GM23338 (cell line): ENCODE data around the gene KEL. TPM values are rescaled to one million over a fixed set of nuclear protein-coding genes. Genes with fewer than 3 reads are reported as not detected.

Experiments used
- ATAC-seq: fragments of 200-7000 bp; cut with Tn5 transposase; 3 replicates; pipeline ENCODE4 v1.9.1; 2020
- DNase-seq: peaks from one replicate; pipeline ENCODE4 v3.0.0-alpha.2; 2015; ENCODE audit warnings: low spot score
- H2AFZ ChIP-seq: fragments of 200-600 bp; sonication (generic); 2 replicates; pipeline ENCODE4 v1.8.0; 2016; ENCODE audit warnings: antibody characterized with exemption, mild to moderate bottlenecking, moderate library complexity
- H3F3A ChIP-seq: fragments of 200-600 bp; sonication (generic); replicated peaks from 2 replicates; pipeline ENCODE4 v1.8.0; 2017; ENCODE audit warnings: antibody characterized with exemption, mixed run types, low read depth
- H3K27ac ChIP-seq: fragments of 200-600 bp; sonication (generic); 2 replicates; pipeline ENCODE4 v1.6.1; 2016; ENCODE audit warnings: low read depth
- H3K27me3 ChIP-seq: fragments of 200-600 bp; sonication (generic); 2 replicates; pipeline ENCODE4 v1.8.0; 2016; ENCODE audit warnings: mild to moderate bottlenecking, mixed run types, moderate library complexity; ENCODE audit not compliant: insufficient read depth
- H3K36me3 ChIP-seq: fragments of 200-600 bp; sonication (generic); 2 replicates; pipeline ENCODE4 v1.8.0; 2016; ENCODE audit warnings: mild to moderate bottlenecking; ENCODE audit not compliant: insufficient read depth
- H3K4me1 ChIP-seq: fragments of 200-600 bp; sonication (generic); 2 replicates; pipeline ENCODE4 v1.8.0; 2016; ENCODE audit warnings: mild to moderate bottlenecking, moderate library complexity; ENCODE audit not compliant: insufficient read depth
- H3K4me2 ChIP-seq: fragments of 200-600 bp; sonication (generic); 2 replicates; pipeline ENCODE4 v1.7.1; 2017; ENCODE audit warnings: mixed run types
- H3K4me3 ChIP-seq: fragments of 200-600 bp; sonication (generic); 2 replicates; pipeline ENCODE4 v1.6.1; 2016; ENCODE audit warnings: mixed run types
- H3K79me2 ChIP-seq: fragments of 200-600 bp; sonication (generic); replicated peaks from 2 replicates; pipeline ENCODE4 v1.8.0; 2017; ENCODE audit warnings: mild to moderate bottlenecking; ENCODE audit not compliant: insufficient read depth
- H3K9me2 ChIP-seq: fragments of 200-600 bp; sonication (generic); 2 replicates; pipeline ENCODE4 v1.8.0; 2017; ENCODE audit not compliant: insufficient read depth
- H4K20me1 ChIP-seq: fragments of 200-600 bp; sonication (generic); replicated peaks from 2 replicates; pipeline ENCODE4 v1.8.0; 2017; ENCODE audit warnings: mild to moderate bottlenecking; ENCODE audit not compliant: insufficient read depth
- H3K27ac Mint-ChIP-seq: 2 replicates; pipeline ENCODE4 v1.8.0; 2020; ENCODE audit warnings: inconsistent platforms, mild to moderate bottlenecking, moderate library complexity, mixed read lengths
- H3K27me3 Mint-ChIP-seq: 3 replicates; pipeline ENCODE4 v1.8.0; 2022; ENCODE audit warnings: low read depth, mild to moderate bottlenecking, moderate library complexity, mixed read lengths, inconsistent platforms; ENCODE audit not compliant: insufficient read depth, poor library complexity
- H3K36me3 Mint-ChIP-seq: 3 replicates; pipeline ENCODE4 v1.8.0; 2021; ENCODE audit warnings: low read depth, mild to moderate bottlenecking, inconsistent platforms, moderate library complexity, mixed read lengths
- H3K4me1 Mint-ChIP-seq: 3 replicates; pipeline ENCODE4 v1.8.0; 2020; ENCODE audit warnings: mild to moderate bottlenecking, inconsistent platforms, mixed read lengths
- H3K4me3 Mint-ChIP-seq: 3 replicates; pipeline ENCODE4 v1.8.0; 2021; ENCODE audit warnings: moderate library complexity, mild to moderate bottlenecking, inconsistent platforms, mixed read lengths
- H3K9me3 Mint-ChIP-seq: 3 replicates; pipeline ENCODE4 v1.8.0; 2020; ENCODE audit warnings: moderate library complexity, mild to moderate bottlenecking, inconsistent platforms, mixed read lengths
- CREB1 ChIP-seq: fragments of 250-450 bp; sonication (Bioruptor Pico); IDR thresholded peaks from 2 replicates; pipeline ENCODE4 v1.5.0; 2020; ENCODE audit warnings: low read depth, mild to moderate bottlenecking, moderate library complexity
- ETS1 ChIP-seq: IDR thresholded peaks from 2 replicates; pipeline ENCODE4 v1.6.1; 2016; ENCODE audit warnings: antibody characterized with exemption
- EZH2 ChIP-seq: fragments of 200-600 bp; sonication (generic); IDR thresholded peaks from one replicate; pipeline ENCODE4 v1.8.0; 2017; ENCODE audit warnings: antibody characterized with exemption, mild to moderate bottlenecking, low read depth; ENCODE audit not compliant: unreplicated experiment
- POLR2AphosphoS5 ChIP-seq: IDR thresholded peaks from 2 replicates; pipeline ENCODE4 v1.6.1; 2016; ENCODE audit warnings: antibody characterized with exemption, low read depth
- STAT1 ChIP-seq: IDR thresholded peaks from one replicate; pipeline ENCODE4 v1.6.1; 2016; ENCODE audit warnings: antibody characterized with exemption; ENCODE audit not compliant: unreplicated experiment
- ZNF114 ChIP-seq: fragments of 250-450 bp; sonication (Bioruptor Pico); IDR thresholded peaks from 2 replicates; pipeline ENCODE4 v1.5.0; 2020; ENCODE audit warnings: mild to moderate bottlenecking, moderate library complexity
- ZNF331 ChIP-seq: fragments of 250-450 bp; sonication (Bioruptor Pico); IDR thresholded peaks from 2 replicates; pipeline ENCODE4 v1.5.0; 2020; ENCODE audit warnings: low read depth, mild to moderate bottlenecking, moderate library complexity
- polyA plus RNA-seq: library from polyadenylated mRNA; unstranded; fragments of >200 nt; fragmentation: Nextera tagmentation; extraction: Ambion mirVana; gene quantifications from 2 replicates; pipeline ENCODE4 v1.2.1, GENCODE V29; 2016
- total RNA-seq: library from RNA; depleted of rRNA; stranded (reverse); fragments of >200 nt; shearing (Covaris generic); gene quantifications from 2 replicates; pipeline ENCODE4 v1.2.3, GENCODE V29; 2014
- TF ChIP-seq, protein P1 (sequence below): IDR thresholded peaks from one replicate; pipeline ENCODE4 v1.6.1; 2018; ENCODE audit warnings: antibody characterized with exemption; ENCODE audit not compliant: unreplicated experiment

KEL gene
- total and polyA plus RNA-seq, 2 experiments from 2014 or later = 1.2 to 3.6 TPM

GRCh38 chr7:142998966-142999365 is 36.8 kb upstream of the KEL start:
- Histone ChIP-seq H3K79me2 (no peaks in the 10 kb centered on the region), H3F3A (no peaks in the 10 kb centered on the region), H3K4me1 (no peaks in the 10 kb centered on the region), H3K4me2 (no peak overlapping the region), H3K27ac (no peak overlapping the region), H3K36me3 (no peaks in the 10 kb centered on the region), H4K20me1 (no peaks in the 10 kb centered on the region), H3K4me3 (no peak overlapping the region), H3K27me3 (no peaks in the 10 kb centered on the region), H3K9me2 (no peaks in the 10 kb centered on the region), H2AFZ (no peak overlapping the region)
- H3K27me3 Mint-ChIP-seq = no peaks in the 10 kb centered on the region
- peaks cover 8% of the 10 kb centered on the region; the same call in 2 of the 3 replicates for H3K9me3 Mint-ChIP-seq
- no peak overlapping the region for H3K4me3 Mint-ChIP-seq
- TF ChIP-seq, protein P1, sequence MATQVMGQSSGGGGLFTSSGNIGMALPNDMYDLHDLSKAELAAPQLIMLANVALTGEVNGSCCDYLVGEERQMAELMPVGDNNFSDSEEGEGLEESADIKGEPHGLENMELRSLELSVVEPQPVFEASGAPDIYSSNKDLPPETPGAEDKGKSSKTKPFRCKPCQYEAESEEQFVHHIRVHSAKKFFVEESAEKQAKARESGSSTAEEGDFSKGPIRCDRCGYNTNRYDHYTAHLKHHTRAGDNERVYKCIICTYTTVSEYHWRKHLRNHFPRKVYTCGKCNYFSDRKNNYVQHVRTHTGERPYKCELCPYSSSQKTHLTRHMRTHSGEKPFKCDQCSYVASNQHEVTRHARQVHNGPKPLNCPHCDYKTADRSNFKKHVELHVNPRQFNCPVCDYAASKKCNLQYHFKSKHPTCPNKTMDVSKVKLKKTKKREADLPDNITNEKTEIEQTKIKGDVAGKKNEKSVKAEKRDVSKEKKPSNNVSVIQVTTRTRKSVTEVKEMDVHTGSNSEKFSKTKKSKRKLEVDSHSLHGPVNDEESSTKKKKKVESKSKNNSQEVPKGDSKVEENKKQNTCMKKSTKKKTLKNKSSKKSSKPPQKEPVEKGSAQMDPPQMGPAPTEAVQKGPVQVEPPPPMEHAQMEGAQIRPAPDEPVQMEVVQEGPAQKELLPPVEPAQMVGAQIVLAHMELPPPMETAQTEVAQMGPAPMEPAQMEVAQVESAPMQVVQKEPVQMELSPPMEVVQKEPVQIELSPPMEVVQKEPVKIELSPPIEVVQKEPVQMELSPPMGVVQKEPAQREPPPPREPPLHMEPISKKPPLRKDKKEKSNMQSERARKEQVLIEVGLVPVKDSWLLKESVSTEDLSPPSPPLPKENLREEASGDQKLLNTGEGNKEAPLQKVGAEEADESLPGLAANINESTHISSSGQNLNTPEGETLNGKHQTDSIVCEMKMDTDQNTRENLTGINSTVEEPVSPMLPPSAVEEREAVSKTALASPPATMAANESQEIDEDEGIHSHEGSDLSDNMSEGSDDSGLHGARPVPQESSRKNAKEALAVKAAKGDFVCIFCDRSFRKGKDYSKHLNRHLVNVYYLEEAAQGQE = no peak
- TF ChIP-seq STAT1 (no peak), POLR2AphosphoS5 (no peak), EZH2 (no peak), CREB1 (CRISPR knock-in tag) (no peak), ZNF114 (CRISPR knock-in tag) (no peak)
- H3K4me1 Mint-ChIP-seq = no peaks in the 10 kb centered on the region
- no peak for DNase-seq
- no peak for ATAC-seq
- H3K27ac Mint-ChIP-seq = no peak overlapping the region
- H3K36me3 Mint-ChIP-seq = no peaks in the 10 kb centered on the region

DNA sequence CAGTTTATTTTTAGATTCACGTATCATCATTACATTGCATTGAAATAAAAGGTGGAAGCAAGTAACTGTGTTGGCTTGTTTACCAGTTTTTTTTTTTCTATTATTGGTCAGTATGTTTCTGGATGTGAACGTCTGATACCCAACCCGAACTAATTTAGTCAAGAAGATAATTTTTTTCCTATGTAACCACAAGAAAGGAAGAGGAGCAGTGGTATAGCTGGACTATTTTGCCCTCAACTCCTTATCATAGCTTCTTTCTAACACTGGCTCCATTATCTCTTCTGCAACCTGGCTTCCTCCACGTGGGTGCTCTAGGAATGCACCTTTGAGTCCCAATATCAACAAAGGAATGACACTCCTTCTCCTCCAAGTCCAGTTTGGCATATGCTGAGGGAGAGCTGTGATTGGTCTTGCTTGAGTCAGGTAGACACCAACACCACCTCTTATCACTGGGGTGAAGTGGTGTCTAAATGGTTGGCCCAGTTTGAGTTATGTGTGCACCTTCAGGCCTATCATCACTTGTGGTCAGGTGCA is 35.4 kb upstream of the KEL start:
- no peak overlapping the region for H2AFZ ChIP-seq
- no peaks in the 10 kb centered on the region for H4K20me1 ChIP-seq
- Mint-ChIP-seq H3K9me3 (peaks cover 6% of the 10 kb centered on the region), H3K4me1 (no peaks in the 10 kb centered on the region), H3K36me3 (no peaks in the 10 kb centered on the region), H3K27ac (no peak overlapping the region), H3K27me3 (no peaks in the 10 kb centered on the region), H3K4me3 (no peak overlapping the region)
- no peaks in the 10 kb centered on the region for H3K36me3 ChIP-seq
- H3K79me2 ChIP-seq = no peaks in the 10 kb centered on the region
- H3K4me2 ChIP-seq = no peak overlapping the region
- no peak overlapping the region for H3K27ac ChIP-seq
- no peak overlapping the region for H3K4me3 ChIP-seq
- DNase-seq (no peak), ATAC-seq (no peak)
- H3K4me1 ChIP-seq = no peaks in the 10 kb centered on the region
- TF ChIP-seq EZH2 = no peak
- TF ChIP-seq ETS1 = no peak
- no peak for TF ChIP-seq STAT1
- TF ChIP-seq POLR2AphosphoS5 = no peak
- no peak for TF ChIP-seq ZNF331
- no peak for TF ChIP-seq ZNF114 (CRISPR knock-in tag)
- H3K27me3 ChIP-seq = no peaks in the 10 kb centered on the region
- no peaks in the 10 kb centered on the region for H3F3A ChIP-seq
- H3K9me2 ChIP-seq = no peaks in the 10 kb centered on the region
